ENCODE data around the gene EML1. TPM values are rescaled to one million over a fixed set of nuclear protein-coding genes. Genes with fewer than 3 reads are reported as not detected.

EML1 gene
- total RNA-seq, 1 donor from 2014 or later = 57.2 TPM

DNA sequence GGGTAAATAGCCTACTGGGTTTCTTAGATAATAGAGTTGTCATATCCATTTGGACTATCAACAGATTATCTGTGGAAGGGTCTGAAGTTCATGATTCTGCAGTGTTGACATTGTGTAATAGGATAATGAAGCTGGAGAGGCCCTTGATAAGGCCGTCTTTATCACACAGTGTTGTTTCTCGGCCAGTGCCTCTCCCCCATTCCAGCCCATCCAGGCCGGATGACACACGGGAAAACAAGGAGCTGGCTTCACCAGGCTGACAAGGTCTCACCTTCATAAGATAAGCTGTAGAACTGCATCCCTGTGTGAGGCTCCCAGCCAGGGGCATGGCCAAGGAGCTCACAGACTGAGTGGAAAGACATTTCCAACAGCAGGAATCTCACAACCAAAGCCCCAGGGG lies 8.7 kb upstream of the EML1 start:
- Histone ChIP-seq H3K9ac (no peak overlapping the region), H3F3A (ENCODE audit: low read depth) (no peaks in the 10 kb centered on the region), H3K27me3 (no peaks in the 10 kb centered on the region), H4K20me1 (ENCODE audit: low read depth) (no peaks in the 10 kb centered on the region), H2AFZ (replicated peaks) (no peak overlapping the region), H3K4me2 (no peak overlapping the region), H3K4me3 (no peak overlapping the region), H3K4me1 (no peaks in the 10 kb centered on the region), H3K36me3 (no peaks in the 10 kb centered on the region), H3K27ac (no peak overlapping the region), H3K79me2 (ENCODE audit: low read depth) (no peaks in the 10 kb centered on the region), H3K9me3 (ENCODE audit: low read depth) (no peaks in the 10 kb centered on the region)
- Mint-ChIP-seq H3K27ac (no peak overlapping the region), H3K9me3 (no peaks in the 10 kb centered on the region), H3K4me1 (no peaks in the 10 kb centered on the region), H3K4me3 (no peak overlapping the region), H3K36me3 (no peaks in the 10 kb centered on the region), H3K27me3 (ENCODE audit: insufficient read depth, low read depth) (peaks cover 10% of the 10 kb centered on the region)
- TF ChIP-seq, protein P1, sequence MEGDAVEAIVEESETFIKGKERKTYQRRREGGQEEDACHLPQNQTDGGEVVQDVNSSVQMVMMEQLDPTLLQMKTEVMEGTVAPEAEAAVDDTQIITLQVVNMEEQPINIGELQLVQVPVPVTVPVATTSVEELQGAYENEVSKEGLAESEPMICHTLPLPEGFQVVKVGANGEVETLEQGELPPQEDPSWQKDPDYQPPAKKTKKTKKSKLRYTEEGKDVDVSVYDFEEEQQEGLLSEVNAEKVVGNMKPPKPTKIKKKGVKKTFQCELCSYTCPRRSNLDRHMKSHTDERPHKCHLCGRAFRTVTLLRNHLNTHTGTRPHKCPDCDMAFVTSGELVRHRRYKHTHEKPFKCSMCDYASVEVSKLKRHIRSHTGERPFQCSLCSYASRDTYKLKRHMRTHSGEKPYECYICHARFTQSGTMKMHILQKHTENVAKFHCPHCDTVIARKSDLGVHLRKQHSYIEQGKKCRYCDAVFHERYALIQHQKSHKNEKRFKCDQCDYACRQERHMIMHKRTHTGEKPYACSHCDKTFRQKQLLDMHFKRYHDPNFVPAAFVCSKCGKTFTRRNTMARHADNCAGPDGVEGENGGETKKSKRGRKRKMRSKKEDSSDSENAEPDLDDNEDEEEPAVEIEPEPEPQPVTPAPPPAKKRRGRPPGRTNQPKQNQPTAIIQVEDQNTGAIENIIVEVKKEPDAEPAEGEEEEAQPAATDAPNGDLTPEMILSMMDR (IDR thresholded peaks at IDR 0.05) = no peak
- no peak for TF ChIP-seq EZH2phosphoT487 (IDR thresholded peaks at IDR 0.05)
- TF ChIP-seq EZH2 (IDR thresholded peaks at IDR 0.05) = no peak
- DNase-seq (ENCODE audit: low spot score) = no peak

DNA sequence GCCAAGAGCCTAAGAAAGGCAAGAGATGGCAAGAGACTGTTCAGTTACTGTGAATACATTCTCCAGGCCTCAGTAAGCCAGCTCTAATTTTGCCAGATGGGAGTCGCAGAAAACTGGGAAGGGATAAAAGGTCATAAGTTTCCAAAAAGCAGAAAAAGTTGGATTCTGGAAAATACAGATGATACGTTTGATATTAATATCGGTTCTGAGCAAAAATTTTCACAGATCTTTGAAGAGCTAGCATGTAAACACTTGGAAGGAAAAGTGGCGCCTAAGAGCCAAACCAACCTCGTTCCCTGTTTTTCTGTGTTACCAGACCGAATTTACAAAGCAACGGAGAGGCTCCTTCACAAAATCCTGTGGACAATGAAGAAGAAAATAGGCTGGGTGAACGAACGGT lies 7.8 kb upstream of the EML1 start:
- no peak overlapping the region for H3K27ac Mint-ChIP-seq
- H3K27me3 Mint-ChIP-seq (ENCODE audit: insufficient read depth, low read depth) = peaks cover 10% of the 10 kb centered on the region
- Histone ChIP-seq H3K27ac (no peak overlapping the region), H3K4me3 (no peak overlapping the region), H3K79me2 (ENCODE audit: low read depth) (no peaks in the 10 kb centered on the region), H3K9ac (no peak overlapping the region), H3K4me1 (no peaks in the 10 kb centered on the region), H3K9me3 (ENCODE audit: low read depth) (no peaks in the 10 kb centered on the region), H3K27me3 (no peaks in the 10 kb centered on the region), H2AFZ (replicated peaks) (no peak overlapping the region), H4K20me1 (ENCODE audit: low read depth) (no peaks in the 10 kb centered on the region), H3K4me2 (no peak overlapping the region), H3F3A (ENCODE audit: low read depth) (no peaks in the 10 kb centered on the region), H3K36me3 (no peaks in the 10 kb centered on the region)
- TF ChIP-seq EZH2 (IDR thresholded peaks at IDR 0.05) = no peak
- no peaks in the 10 kb centered on the region for H3K9me3 Mint-ChIP-seq
- H3K4me1 Mint-ChIP-seq = no peaks in the 10 kb centered on the region
- no peak overlapping the region for H3K4me3 Mint-ChIP-seq
- H3K36me3 Mint-ChIP-seq = no peaks in the 10 kb centered on the region
- DNase-seq (ENCODE audit: low spot score) = no peak

DNA sequence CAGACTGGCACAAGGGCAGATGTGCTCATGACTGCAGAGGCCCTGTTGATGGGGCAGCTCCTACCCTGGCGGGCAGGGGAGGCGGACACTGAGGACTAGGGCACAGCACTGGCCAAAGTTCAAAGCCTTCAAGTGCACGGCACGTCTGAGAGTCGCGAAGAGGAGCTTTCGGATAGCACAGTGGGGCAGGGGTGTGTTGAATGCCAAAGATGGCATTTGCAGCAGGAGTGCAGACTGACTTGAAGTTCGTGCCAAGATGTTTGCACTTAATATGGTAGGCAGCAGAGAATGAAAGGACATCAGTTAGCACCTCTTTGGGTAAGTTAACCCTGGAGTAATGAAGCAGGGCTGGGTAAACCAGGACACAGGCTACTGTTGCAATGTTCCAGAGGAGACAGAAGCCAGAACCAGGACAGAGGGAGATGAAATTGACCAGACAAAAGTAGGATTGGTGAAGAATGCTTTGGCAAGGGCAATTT lies 6.7 kb upstream of the EML1 start:
- Mint-ChIP-seq H3K4me1 (peaks cover 6% of the 10 kb centered on the region), H3K9me3 (no peaks in the 10 kb centered on the region)
- no peaks in the 10 kb centered on the region for H3K27me3 ChIP-seq

DNA sequence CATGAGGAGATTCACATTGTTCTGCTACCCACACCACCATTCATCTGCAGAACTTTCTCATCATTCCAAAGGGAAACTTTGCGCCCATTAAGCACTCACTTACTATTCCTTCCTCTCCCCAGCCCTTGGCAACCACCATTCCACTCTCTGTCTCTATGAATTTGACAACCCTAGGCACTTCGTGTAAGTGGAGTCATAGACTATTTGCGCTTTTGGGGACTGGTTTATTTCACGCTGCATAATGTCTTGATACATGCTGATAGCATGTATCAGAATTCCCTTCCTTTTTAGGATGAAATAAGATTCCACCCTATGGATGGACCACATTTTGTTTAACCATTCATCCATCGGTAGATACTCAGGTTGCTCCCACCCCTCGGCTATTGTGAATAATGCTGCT lies 4.5 kb upstream of the EML1 start:
- no peaks in the 10 kb centered on the region for H3K9me3 ChIP-seq (ENCODE audit: low read depth)
- H3K79me2 ChIP-seq (ENCODE audit: low read depth) = peaks cover under 1% of the 10 kb centered on the region
- H3F3A ChIP-seq (ENCODE audit: low read depth) = peaks cover 21% of the 10 kb centered on the region
- TF ChIP-seq EZH2 (IDR thresholded peaks at IDR 0.05) (no peak), EZH2phosphoT487 (IDR thresholded peaks at IDR 0.05) (no peak)
- TF ChIP-seq, protein P1 (IDR thresholded peaks at IDR 0.05) = no peak
- Mint-ChIP-seq H3K27me3 (ENCODE audit: insufficient read depth, low read depth) (peaks cover 10% of the 10 kb centered on the region), H3K9me3 (no peaks in the 10 kb centered on the region), H3K4me1 (peaks cover 15% of the 10 kb centered on the region), H3K27ac (no peak overlapping the region), H3K36me3 (no peaks in the 10 kb centered on the region), H3K4me3 (no peak overlapping the region)
- no peak overlapping the region for H3K4me2 ChIP-seq
- peaks cover 7% of the 10 kb centered on the region for H3K27me3 ChIP-seq
- H3K36me3 ChIP-seq = no peaks in the 10 kb centered on the region
- H3K4me3 ChIP-seq = no peak overlapping the region
- H2AFZ ChIP-seq (replicated peaks) = no peak overlapping the region
- no peaks in the 10 kb centered on the region for H4K20me1 ChIP-seq (ENCODE audit: low read depth)
- no peak overlapping the region for H3K27ac ChIP-seq
- no peak for DNase-seq (ENCODE audit: low spot score)
- peaks cover 10% of the 10 kb centered on the region for H3K4me1 ChIP-seq
- H3K9ac ChIP-seq = no peak overlapping the region

More for the DNA sequence above, 6.7 kb upstream of the EML1 start:
- Histone ChIP-seq H2AFZ (replicated peaks) (no peak overlapping the region), H3F3A (ENCODE audit: low read depth) (peaks cover 7% of the 10 kb centered on the region), H3K4me3 (no peak overlapping the region), H3K79me2 (ENCODE audit: low read depth) (no peaks in the 10 kb centered on the region), H3K27ac (no peak overlapping the region), H3K9ac (no peak overlapping the region), H3K36me3 (no peaks in the 10 kb centered on the region), H3K4me2 (no peak overlapping the region), H3K9me3 (ENCODE audit: low read depth) (no peaks in the 10 kb centered on the region), H3K4me1 (no peaks in the 10 kb centered on the region), H4K20me1 (ENCODE audit: low read depth) (no peaks in the 10 kb centered on the region)
- H3K4me3 Mint-ChIP-seq = no peak overlapping the region
- no peak overlapping the region for H3K27ac Mint-ChIP-seq
- DNase-seq (ENCODE audit: low spot score) = no peak
- peaks cover 10% of the 10 kb centered on the region for H3K27me3 Mint-ChIP-seq (ENCODE audit: insufficient read depth, low read depth)
- TF ChIP-seq EZH2phosphoT487 (IDR thresholded peaks at IDR 0.05) = no peak
- TF ChIP-seq EZH2 (IDR thresholded peaks at IDR 0.05) = no peak
- H3K36me3 Mint-ChIP-seq = no peaks in the 10 kb centered on the region

Measured in neural progenitor cell (in vitro differentiated cells).